Body of pancreas (tissue), 4 donors: ENCODE data around the gene FUS. TPM values are rescaled to one million over a fixed set of nuclear protein-coding genes. Genes with fewer than 3 reads are reported as not detected.

Source experiments
- ATAC-seq: fragments of 150-250 bp; one replicate; pipeline ENCODE4 v1.9.1; 2016
- DNase-seq, 4 donors: peaks; one replicate each; pipeline ENCODE4 v3.0.0-alpha.2; 2019
- H3K27ac ChIP-seq, 4 donors: fragments of 200-600 bp; sonication (generic); 1 replicate in 3 of 4; 2 replicates in 1 of 4; pipeline versions ENCODE4 v1.5.1 to v1.6.1; 2016 to 2019; ENCODE audit warnings: mild to moderate bottlenecking in 1 of 4, mixed read lengths in 1 of 4, moderate library complexity in 1 of 4
- H3K27me3 ChIP-seq, 2 donors: fragments of 200-600 bp; sonication (generic); one replicate each; pipeline ENCODE4 v1.6.0; 2016; ENCODE audit warnings: mild to moderate bottlenecking in 1 of 2
- H3K36me3 ChIP-seq, 2 donors: fragments of 200-600 bp; sonication (generic); replicated peaks in 1 of 2; 2 replicates each; pipeline ENCODE4 v1.5.1; 2016; ENCODE audit warnings: low read depth in 2 of 2; ENCODE audit not compliant: insufficient read depth in 1 of 2
- H3K4me1 ChIP-seq: fragments of 200-600 bp; sonication (generic); one replicate; pipeline ENCODE4 v1.6.0; 2016
- H3K4me3 ChIP-seq, 2 donors: fragments of 200-600 bp; sonication (generic); 1 replicate in 1 of 2; 2 replicates in 1 of 2; pipeline ENCODE4 v1.5.1; 2016 to 2019
- H3K9me3 ChIP-seq, 3 donors: fragments of 200-600 bp; sonication (generic); 1 replicate in 2 of 3; 2 replicates in 1 of 3; pipeline ENCODE4 v1.5.1; 2016
- CTCF ChIP-seq, 7 experiments: fragments of 450-650 bp in 4 of 7; fragments of 200-600 bp in 3 of 7; sonication (generic) in 3 of 7; IDR thresholded peaks; one replicate each; pipeline ENCODE4 v1.5.1; 2016 to 2019; ENCODE audit warnings: antibody characterized with exemption in 7 of 7
- POLR2A ChIP-seq, 3 donors: fragments of 450-650 bp; IDR thresholded peaks; one replicate each; pipeline ENCODE4 v1.6.1; 2016; ENCODE audit warnings: antibody characterized with exemption in 3 of 3, mild to moderate bottlenecking in 2 of 3
- whole genome bisulfite sequencing, 2 donors: methylation state at CpG; one replicate each; pipeline ENCODE4 v1.1.5; 2017; 5-methylcytosine and 5-hydroxymethylcytosine counted together
- intact Hi-C: fragments of 100-400 bp; cut with DNase I; formaldehyde crosslinking; loops from one replicate; pipeline ENCODE4 v1.15.1; 2023
- total RNA-seq, 2 donors: library from RNA; depleted of rRNA; stranded (reverse); fragments of >200 nt; gene quantifications; one replicate each; pipeline ENCODE4 v1.1.0, GENCODE V29; 2016

The FUS gene
- 10 to 100 TPM; 43.6 to 68.9 TPM for total RNA-seq

- TF ChIP-seq POLR2A (IDR thresholded peaks at IDR 0.05) (peak; percentile 98 to 100 (median 100)), CTCF (IDR thresholded peaks at IDR 0.05) (no peak)
Observed at GRCh38 chr16:31179747-31180459, at the start of gene FUS. Gene FUS (plus strand): TSS chr16:31180139. CDS start chr16:31180215, 76 bp downstream.

DNA sequence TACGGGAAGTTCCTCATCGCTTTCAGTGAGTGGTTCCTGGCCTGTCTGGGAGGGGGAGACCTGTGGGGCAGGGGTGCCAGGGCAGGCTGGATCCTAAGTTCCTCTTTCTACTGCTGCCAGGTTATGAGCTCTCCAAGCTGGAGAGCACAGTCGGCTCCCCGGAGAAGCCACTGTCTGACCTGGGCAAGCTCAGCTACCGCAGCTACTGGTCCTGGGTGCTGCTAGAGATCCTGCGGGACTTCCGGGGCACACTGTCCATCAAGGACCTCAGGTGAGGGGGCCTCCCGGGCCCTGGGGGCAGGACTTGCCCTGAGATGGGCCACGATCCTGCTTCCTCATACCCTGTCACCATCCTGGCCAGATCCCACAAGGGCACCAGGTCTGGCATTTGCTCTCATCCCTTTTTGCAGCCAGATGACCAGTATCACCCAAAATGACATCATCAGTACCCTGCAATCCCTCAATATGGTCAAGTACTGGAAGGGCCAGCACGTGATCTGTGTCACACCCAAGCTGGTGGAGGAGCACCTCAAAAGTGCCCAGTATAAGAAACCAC lies 49.5 kb upstream of the FUS start:
- H3K36me3 ChIP-seq = peaks cover 0 to 4% of the 10 kb centered on the region in 2 donors

More at GRCh38 chr16:31179747-31180459, at the start of gene FUS:
- no peaks in the 10 kb centered on the region for H3K9me3 ChIP-seq
- 0% methylated on average over 1 to 69 of the region's 69 CpGs for WGBS, 2 donors
- H3K36me3 ChIP-seq = peaks cover 0 to 9% of the 10 kb centered on the region in 2 donors
- H3K4me1 ChIP-seq = peaks cover 31% of the 10 kb centered on the region
- ATAC-seq (peak; percentile 91), DNase-seq (peak; percentile 90 to 95 (median 94))
- H3K27ac ChIP-seq = peak within 1 kb of the TSS; percentile 94 to 97 (median 96)
- intact Hi-C loops = no loop called here
- peak within 1 kb of the TSS; percentile 78 to 93 for H3K4me3 ChIP-seq
- no peaks in the 10 kb centered on the region for H3K27me3 ChIP-seq

DNA sequence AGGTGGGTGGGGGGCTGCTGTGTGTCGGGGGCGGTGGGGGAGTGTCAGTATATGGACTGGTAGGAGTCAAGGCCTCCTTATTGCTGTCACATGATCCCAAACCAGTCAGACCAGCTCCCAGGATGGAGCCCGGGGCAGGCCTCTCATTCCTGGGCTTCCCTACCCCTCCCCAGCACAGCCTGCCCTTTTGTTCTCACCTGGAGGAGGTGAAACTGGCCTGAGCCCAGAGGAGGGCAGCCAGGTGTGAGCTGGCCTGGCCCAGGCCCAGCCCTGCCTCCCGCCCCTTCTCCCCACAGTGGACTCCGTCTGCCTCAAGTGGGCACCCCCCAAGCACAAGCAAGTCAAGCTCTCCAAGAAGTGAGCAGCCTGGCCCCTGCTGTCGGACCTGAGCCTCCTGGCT lies 49.0 kb upstream of the FUS start:
- H3K27ac ChIP-seq = peak overlapping the region; percentile 89 to 98 (median 94)
- no peaks in the 10 kb centered on the region for H3K27me3 ChIP-seq
- H3K4me1 ChIP-seq = peaks cover 74% of the 10 kb centered on the region
- ATAC-seq (peak; percentile 82), DNase-seq (peak; percentile 95 to 98 (median 98))
- peaks cover 0 to 4% of the 10 kb centered on the region in 2 donors for H3K36me3 ChIP-seq
- H3K9me3 ChIP-seq = no peaks in the 10 kb centered on the region
- intact Hi-C loops = no loop called here
- TF ChIP-seq CTCF (IDR thresholded peaks at IDR 0.05) (peak in 1 of 7 experiments; percentile 9), POLR2A (IDR thresholded peaks at IDR 0.05) (peak in 2 of 3 donors; percentile 20 to 23)
- 8 to 19% methylated on average over 3 to 6 of the region's 6 CpGs for WGBS, 2 donors
- no peak overlapping the region for H3K4me3 ChIP-seq

More for the DNA sequence above, 49.5 kb upstream of the FUS start:
- intact Hi-C loops = no loop called here
- no peaks in the 10 kb centered on the region for H3K27me3 ChIP-seq
- H3K4me3 ChIP-seq = no peak overlapping the region
- H3K9me3 ChIP-seq = no peaks in the 10 kb centered on the region
- H3K4me1 ChIP-seq = peaks cover 71% of the 10 kb centered on the region
- WGBS, 2 donors = 34 to 42% methylated on average over 4 to 10 of the region's 10 CpGs
- H3K27ac ChIP-seq = peak overlapping the region; percentile 89 to 98 (median 94)
- DNase-seq (peak in 3 of 4 donors; percentile 58 to 65 (median 62)), ATAC-seq (peak; percentile 25)
- TF ChIP-seq POLR2A (IDR thresholded peaks at IDR 0.05) (no peak), CTCF (IDR thresholded peaks at IDR 0.05) (no peak)

DNA sequence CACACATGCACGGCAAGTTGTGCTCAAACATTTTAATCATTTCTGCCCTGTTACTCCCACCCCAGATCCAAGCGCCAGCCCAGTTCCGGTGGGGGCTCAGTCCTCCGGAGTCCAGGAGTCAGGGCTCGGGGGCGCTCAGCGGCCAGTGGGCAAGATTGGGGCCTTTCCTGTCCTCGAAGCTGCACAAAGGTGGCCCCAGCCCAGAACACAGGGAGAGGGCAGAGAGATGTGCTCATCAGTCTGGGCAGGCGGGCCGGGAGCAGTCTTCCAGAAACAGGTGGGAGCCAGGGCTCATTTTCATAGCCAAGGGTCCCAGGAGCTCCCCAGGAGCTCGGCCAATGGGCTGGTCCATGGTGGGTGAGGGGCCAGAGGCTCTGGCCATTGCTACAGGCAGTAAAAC lies 48.5 kb upstream of the FUS start:
- DNase-seq = peak in 1 of 4 donors; percentile 34
- intact Hi-C loops = no loop called here
- Histone ChIP-seq H3K4me1 (peaks cover 79% of the 10 kb centered on the region), H3K4me3 (no peak overlapping the region), H3K9me3 (no peaks in the 10 kb centered on the region), H3K36me3 (peaks cover 0 to 4% of the 10 kb centered on the region in 2 donors), H3K27ac (peak overlapping the region; percentile 89 to 98 (median 94)), H3K27me3 (no peaks in the 10 kb centered on the region)
- ATAC-seq = no peak
- WGBS, 2 donors = 69 to 73% methylated on average over 10 to 11 of the region's 11 CpGs
- no peak for TF ChIP-seq POLR2A (IDR thresholded peaks at IDR 0.05)

DNA sequence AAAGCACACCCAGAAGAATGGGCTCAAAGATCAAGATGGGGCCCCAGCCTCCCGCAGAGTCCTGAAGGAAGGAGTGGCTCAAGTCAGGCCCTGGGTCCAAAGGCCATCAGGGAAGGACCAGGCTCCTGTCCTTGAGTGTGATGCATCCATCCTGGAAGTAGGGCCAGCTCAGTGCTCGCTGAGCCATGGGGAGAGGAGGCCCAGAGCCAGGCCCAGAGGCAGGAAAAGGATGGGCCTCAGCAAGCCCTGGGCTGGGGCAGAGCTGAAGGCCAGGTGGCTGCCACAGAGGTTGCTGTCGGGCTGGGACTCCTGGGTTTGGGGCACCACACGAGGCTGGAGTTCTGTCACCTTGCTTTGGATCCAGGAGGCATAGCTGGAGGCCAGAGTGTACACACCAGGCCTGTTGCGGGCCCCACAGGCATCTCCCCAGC lies 48.1 kb upstream of the FUS start:
- Histone ChIP-seq H3K4me1 (peaks cover 80% of the 10 kb centered on the region), H3K36me3 (peaks cover 0 to 4% of the 10 kb centered on the region in 2 donors), H3K27me3 (no peaks in the 10 kb centered on the region), H3K27ac (peak overlapping the region; percentile 89 to 98 (median 94)), H3K9me3 (no peaks in the 10 kb centered on the region), H3K4me3 (no peak overlapping the region)
- WGBS, 2 donors = 53 to 70% methylated on average over 3 to 5 of the region's 5 CpGs
- ATAC-seq = no peak
- TF ChIP-seq CTCF (IDR thresholded peaks at IDR 0.05) (no peak), POLR2A (IDR thresholded peaks at IDR 0.05) (no peak)
- peak in 2 of 4 donors; percentile 25 to 48 for DNase-seq
- intact Hi-C loops = no loop called here
